Spleen (tissue), 7 donors: Measurements from ENCODE around the gene FRK.

Source experiments
- POLR2A ChIP-seq, 3 donors: fragments of 450-650 bp; IDR thresholded peaks; one replicate each; pipeline ENCODE4 v1.5.1; 2017; ENCODE audit warnings: antibody characterized with exemption in 3 of 3, mild to moderate bottlenecking in 1 of 3
- POLR2AphosphoS5 ChIP-seq, 3 donors: sonication (generic); formaldehyde crosslinking; IDR thresholded peaks; one replicate each; pipeline ENCODE4 v1.5.1; 2017; ENCODE audit warnings: antibody characterized with exemption in 3 of 3
- TF ChIP-seq, protein P1 (sequence below), 11 experiments: fragments of 200-600 bp in 7 of 11; fragments of 450-650 bp in 4 of 11; sonication (generic) in 4 of 11; IDR thresholded peaks in 8 of 11; conservative IDR thresholded peaks in 3 of 11; 1 replicate in 7 of 11; 2 replicates in 4 of 11; pipeline versions ENCODE4 v1.4.0 to v1.8.0; 2016 to 2021; ENCODE audit warnings: antibody characterized with exemption in 11 of 11, inconsistent platforms in 4 of 11, mild to moderate bottlenecking in 1 of 11
- donor health status: DM: no; HTN: no; CAD: no; lungs with moderate emphysema.
- donor health status: DM: no; HTN: no; CAD: no.
- donor health status: DM: no; HTN: no; CAD: no.

DNA sequence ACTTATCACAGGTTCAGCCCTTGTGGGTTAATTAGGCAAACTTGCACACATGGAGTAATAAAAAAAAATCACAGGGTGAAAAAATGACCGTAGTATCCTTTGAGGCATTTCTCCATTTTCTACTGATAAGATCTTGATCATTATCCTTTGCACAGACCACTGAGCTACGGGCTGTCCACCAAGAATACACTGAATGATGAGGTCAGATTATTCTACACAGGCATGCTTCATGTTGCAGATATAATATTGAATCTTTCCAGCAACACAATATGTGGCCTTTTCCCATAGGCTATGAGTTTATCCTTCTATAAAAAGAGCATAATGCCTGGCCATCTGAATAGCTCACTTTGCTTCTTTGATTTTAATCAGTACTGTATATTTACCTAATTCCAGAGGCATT lies 168.9 kb downstream of the FRK start:
- TF ChIP-seq, protein P1, sequence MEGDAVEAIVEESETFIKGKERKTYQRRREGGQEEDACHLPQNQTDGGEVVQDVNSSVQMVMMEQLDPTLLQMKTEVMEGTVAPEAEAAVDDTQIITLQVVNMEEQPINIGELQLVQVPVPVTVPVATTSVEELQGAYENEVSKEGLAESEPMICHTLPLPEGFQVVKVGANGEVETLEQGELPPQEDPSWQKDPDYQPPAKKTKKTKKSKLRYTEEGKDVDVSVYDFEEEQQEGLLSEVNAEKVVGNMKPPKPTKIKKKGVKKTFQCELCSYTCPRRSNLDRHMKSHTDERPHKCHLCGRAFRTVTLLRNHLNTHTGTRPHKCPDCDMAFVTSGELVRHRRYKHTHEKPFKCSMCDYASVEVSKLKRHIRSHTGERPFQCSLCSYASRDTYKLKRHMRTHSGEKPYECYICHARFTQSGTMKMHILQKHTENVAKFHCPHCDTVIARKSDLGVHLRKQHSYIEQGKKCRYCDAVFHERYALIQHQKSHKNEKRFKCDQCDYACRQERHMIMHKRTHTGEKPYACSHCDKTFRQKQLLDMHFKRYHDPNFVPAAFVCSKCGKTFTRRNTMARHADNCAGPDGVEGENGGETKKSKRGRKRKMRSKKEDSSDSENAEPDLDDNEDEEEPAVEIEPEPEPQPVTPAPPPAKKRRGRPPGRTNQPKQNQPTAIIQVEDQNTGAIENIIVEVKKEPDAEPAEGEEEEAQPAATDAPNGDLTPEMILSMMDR (IDR thresholded peaks at IDR 0.05 in 8 of 11, conservative IDR thresholded peaks at IDR 0.05 in 3 of 11), result no peak
- TF ChIP-seq POLR2A (IDR thresholded peaks at IDR 0.05) (no peak), POLR2AphosphoS5 (IDR thresholded peaks at IDR 0.05) (no peak)
